ENCODE measurements around the gene TFAP2E.

DNA sequence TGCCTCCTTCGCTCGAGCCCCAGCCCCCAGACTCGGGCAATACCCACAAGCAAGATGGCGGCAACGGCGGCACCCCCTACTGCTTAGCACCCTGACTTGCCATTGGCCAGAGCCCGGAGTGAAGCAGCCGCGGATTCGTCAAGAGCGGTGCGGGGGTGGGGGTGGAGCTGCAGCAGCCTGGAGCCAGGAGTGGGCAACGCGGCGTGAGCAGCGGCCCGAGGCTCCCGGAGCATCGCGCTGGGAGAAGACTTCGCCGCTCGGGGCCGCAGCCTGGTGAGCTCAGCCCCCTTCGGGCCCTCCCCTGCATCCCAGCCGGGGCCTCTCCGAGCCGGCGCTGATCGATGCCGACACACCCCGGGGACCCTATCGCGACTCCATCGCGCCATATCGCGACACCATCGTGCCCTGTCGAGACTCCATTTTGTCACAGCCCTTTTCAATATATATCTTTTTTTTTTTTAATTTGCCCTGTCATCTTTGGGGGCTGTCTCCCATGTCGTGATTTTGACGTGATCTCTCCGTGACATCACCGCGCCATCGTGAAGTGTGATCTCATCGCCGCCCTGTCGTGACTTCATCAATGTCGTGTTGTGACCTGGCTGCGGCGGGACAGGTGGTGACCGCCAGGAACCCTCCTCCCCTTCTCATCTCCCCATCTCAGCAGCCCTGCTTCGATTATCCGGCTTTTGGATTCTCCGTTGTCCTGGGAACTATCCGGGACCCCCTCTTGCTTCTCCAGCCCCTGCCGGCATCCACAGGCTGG is 15.3 kb upstream of the TFAP2E start, which contains the start of gene NCDN:
- TF ChIP-seq CTCF (IDR thresholded peaks at IDR 0.05), result no peak
- TF ChIP-seq POLR2A (IDR thresholded peaks at IDR 0.05), result peak in 1 of 3 donors; percentile 16

Measured in body of pancreas (tissue), 4 donors.